ENCODE results near the gene PRM3. TPM values are rescaled to one million over a fixed set of nuclear protein-coding genes. Genes with fewer than 3 reads are reported as not detected.

Gene PRM3
- total RNA-seq, 1 donor from 2014 or later = not detected

GRCh38 chr16:11231367-11231970 is 42.0 kb downstream of the PRM3 start:
- intact Hi-C loops (cut with micrococcal nuclease) = loop anchor here (5.0 kb wide), 1 partner anchor 39 kb away; no protein-coding TSS in a partner anchor

- intact Hi-C loops (cut with micrococcal nuclease) = loop anchor here (5.0 kb wide), 1 partner anchor 38 kb away; no protein-coding TSS in a partner anchor
Measured at GRCh38 chr16:11229906-11230305, 43.5 kb downstream of the PRM3 start.

GRCh38 chr16:11229432-11229831 is 44.0 kb downstream of the PRM3 start:
- intact Hi-C loops (cut with micrococcal nuclease) = no loop called here

GRCh38 chr16:11225677-11226549 is 47.5 kb downstream of the PRM3 start:
- intact Hi-C loops (cut with micrococcal nuclease) = loop anchor here (1.0 to 2.0 kb wide), 5 partner anchors 7 to 174 kb away; no protein-coding TSS in a partner anchor

- intact Hi-C loops (cut with micrococcal nuclease) = loop anchor here (1.0 to 5.0 kb wide), 7 partner anchors 8 to 173 kb away; no protein-coding TSS in a partner anchor
Measured at GRCh38 chr16:11224894-11225676, 48.3 kb downstream of the PRM3 start.

- intact Hi-C loops (cut with micrococcal nuclease) = loop anchor here (1.0 to 5.0 kb wide), 3 partner anchors 47 to 130 kb away; no protein-coding TSS in a partner anchor
Measured at GRCh38 chr16:11224096-11224893, 49.1 kb downstream of the PRM3 start.

Other genes with a start within 250 kb of the PRM3 start
- 156 TPM in 2 replicates for gene SOCS1, start 17.4 kb downstream of the PRM3 start, total RNA-seq
- not detected in 2 replicates for gene TNP2, start 4.3 kb downstream of the PRM3 start, total RNA-seq
- gene PRM2, start 2.9 kb upstream of the PRM3 start, total RNA-seq = not detected in 2 replicates
- gene PRM1, start 7.7 kb upstream of the PRM3 start, total RNA-seq = not detected in 2 replicates
- gene RMI2, start 71.8 kb upstream of the PRM3 start, total RNA-seq = 59.5 and 59.6 TPM in 2 replicates